HAP-1 (cell line): ENCODE results near the gene GPR180.
A peak's percentile ranks its signal among the peaks of the same experiment; 100 is the strongest.

ENCODE experiments used
- DNase-seq, 2 experiments: peaks; one replicate each; pipeline ENCODE4 v3.0.0-alpha.2; 2016 to 2020; ENCODE audit warnings: low spot score in 2 of 2
- H3K27me3 ChIP-seq: fragments of 250-450 bp; sonication (Bioruptor Pico); 2 replicates; pipeline ENCODE4 v1.5.1; 2020; ENCODE audit warnings: low read depth, mild to moderate bottlenecking, moderate library complexity
- H3K36me3 ChIP-seq: fragments of 250-450 bp; sonication (Bioruptor Pico); replicated peaks from 2 replicates; pipeline ENCODE4 v1.5.1; 2020; ENCODE audit warnings: mild to moderate bottlenecking
- H3K4me1 ChIP-seq: fragments of 250-450 bp; sonication (Bioruptor Pico); 2 replicates; pipeline ENCODE4 v1.5.1; 2020; ENCODE audit warnings: mild to moderate bottlenecking
- H3K4me3 ChIP-seq: fragments of 250-450 bp; sonication (Bioruptor Pico); 2 replicates; pipeline ENCODE4 v1.5.1; 2020; ENCODE audit warnings: mild to moderate bottlenecking, moderate library complexity
- H3K9me3 ChIP-seq: fragments of 250-450 bp; sonication (Bioruptor Pico); 2 replicates; pipeline ENCODE4 v1.5.1; 2020; ENCODE audit warnings: mild to moderate bottlenecking, moderate library complexity
- in situ Hi-C: fragments of 300-500 bp; cut with MboI; formaldehyde crosslinking; loops from 3 replicates; pipeline ENCODE4 v1.14.3; 2020; ENCODE audit warnings: low sequenced_read_pairs, inconsistent platforms, mixed read lengths

GPR180 gene

DNA sequence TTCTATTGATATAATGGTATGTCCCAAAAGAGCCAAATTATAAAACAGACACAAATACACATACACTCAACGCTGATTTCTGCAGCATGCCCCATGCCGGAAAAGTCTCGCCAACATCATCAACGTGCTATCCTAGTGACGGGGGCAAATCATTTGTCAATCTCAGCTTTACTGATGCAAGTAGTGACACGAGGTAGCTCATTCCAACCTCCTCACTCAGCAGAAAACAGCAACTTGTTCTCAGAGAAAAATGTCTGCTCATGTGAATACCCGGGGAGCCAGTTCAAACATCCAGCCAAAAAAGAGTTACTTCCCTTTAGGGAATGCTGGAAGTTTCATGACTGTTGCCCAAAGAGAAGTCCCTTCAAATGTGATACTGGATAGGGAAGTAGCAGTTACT lies 64.4 kb downstream of the GPR180 start:
- Histone ChIP-seq H3K4me3 (no peak overlapping the region), H3K27me3 (no peaks in the 10 kb centered on the region), H3K4me1 (peaks cover 9% of the 10 kb centered on the region), H3K36me3 (no peaks in the 10 kb centered on the region), H3K9me3 (no peaks in the 10 kb centered on the region)
- in situ Hi-C loops, result loop anchor here (10.0 kb wide), 1 partner anchor 509 kb away; no protein-coding TSS in a partner anchor
- no peak for DNase-seq

DNA sequence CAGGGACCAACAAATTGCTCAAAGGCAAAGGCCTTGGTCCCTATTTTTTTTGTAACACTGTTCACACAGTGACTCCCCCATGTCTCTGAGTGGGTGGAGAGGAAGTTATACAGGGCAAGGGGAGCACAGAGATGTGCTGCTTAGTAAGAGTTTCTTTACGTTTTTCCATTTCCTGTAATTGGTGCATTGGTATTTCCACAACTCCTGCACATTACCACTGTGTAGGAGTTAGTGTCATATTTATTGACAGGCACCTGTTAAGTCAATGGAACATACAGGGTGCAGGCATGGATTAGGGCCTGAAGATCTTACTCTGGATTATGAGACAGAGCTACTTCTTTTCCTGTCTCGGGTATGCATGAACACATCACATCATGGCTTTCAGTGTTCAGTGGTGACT lies 65.5 kb downstream of the GPR180 start:
- no peak overlapping the region for H3K4me3 ChIP-seq
- no peaks in the 10 kb centered on the region for H3K36me3 ChIP-seq
- no peak for DNase-seq
- in situ Hi-C loops, result loop anchor here (10.0 kb wide), 1 partner anchor 508 kb away; no protein-coding TSS in a partner anchor
- H3K27me3 ChIP-seq, result no peaks in the 10 kb centered on the region
- H3K9me3 ChIP-seq, result no peaks in the 10 kb centered on the region
- peaks cover 9% of the 10 kb centered on the region for H3K4me1 ChIP-seq

DNA sequence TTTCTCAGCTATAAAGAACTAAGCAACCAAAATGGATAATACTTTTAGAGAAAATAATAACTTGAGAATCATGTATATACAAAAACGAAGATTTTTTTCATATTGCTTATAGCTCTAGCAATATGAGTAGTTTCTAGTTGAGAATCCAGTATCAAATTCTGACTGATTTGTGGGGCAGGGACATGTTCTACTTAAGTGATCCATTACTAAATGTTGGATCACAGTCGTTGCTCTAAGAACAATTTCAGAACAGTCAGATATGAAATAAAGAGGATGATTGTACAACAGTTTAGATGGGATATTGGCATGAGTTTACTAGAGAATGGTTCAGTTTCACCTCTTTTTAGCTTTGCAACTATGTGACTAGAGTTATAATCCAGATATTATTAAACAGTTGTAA lies 70.7 kb downstream of the GPR180 start:
- H3K36me3 ChIP-seq, result no peaks in the 10 kb centered on the region
- H3K27me3 ChIP-seq, result no peaks in the 10 kb centered on the region
- DNase-seq, result no peak
- peaks cover 10% of the 10 kb centered on the region; the same call in 1 of the 2 replicates for H3K4me1 ChIP-seq
- H3K9me3 ChIP-seq, result no peaks in the 10 kb centered on the region
- H3K4me3 ChIP-seq, result no peak overlapping the region
- in situ Hi-C loops, result no loop called here

DNA sequence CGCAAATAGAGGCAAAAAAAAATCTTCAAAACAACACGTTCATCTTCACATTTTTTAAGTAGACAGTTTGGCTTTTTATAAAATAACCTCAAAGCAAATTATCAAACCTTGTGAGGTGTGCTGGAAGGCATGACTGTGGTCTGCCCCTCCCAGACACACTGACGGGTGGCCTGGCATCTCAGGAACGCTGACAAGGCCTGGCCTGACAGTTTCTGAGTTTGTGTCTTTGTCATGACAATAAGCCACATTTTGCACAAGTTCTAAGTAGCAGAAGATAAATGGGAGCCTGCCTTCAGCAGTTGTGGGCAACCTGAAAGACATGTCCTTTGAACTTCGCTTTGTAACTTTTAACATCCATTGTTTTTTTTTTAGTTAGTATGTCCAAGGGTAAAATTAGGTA lies 72.2 kb downstream of the GPR180 start:
- Histone ChIP-seq H3K36me3 (no peaks in the 10 kb centered on the region), H3K4me3 (no peak overlapping the region), H3K4me1 (peaks cover 10% of the 10 kb centered on the region; the same call in 1 of the 2 replicates), H3K27me3 (no peaks in the 10 kb centered on the region), H3K9me3 (no peaks in the 10 kb centered on the region)
- DNase-seq, result peak; percentile 8 to 39
- in situ Hi-C loops, result no loop called here

DNA sequence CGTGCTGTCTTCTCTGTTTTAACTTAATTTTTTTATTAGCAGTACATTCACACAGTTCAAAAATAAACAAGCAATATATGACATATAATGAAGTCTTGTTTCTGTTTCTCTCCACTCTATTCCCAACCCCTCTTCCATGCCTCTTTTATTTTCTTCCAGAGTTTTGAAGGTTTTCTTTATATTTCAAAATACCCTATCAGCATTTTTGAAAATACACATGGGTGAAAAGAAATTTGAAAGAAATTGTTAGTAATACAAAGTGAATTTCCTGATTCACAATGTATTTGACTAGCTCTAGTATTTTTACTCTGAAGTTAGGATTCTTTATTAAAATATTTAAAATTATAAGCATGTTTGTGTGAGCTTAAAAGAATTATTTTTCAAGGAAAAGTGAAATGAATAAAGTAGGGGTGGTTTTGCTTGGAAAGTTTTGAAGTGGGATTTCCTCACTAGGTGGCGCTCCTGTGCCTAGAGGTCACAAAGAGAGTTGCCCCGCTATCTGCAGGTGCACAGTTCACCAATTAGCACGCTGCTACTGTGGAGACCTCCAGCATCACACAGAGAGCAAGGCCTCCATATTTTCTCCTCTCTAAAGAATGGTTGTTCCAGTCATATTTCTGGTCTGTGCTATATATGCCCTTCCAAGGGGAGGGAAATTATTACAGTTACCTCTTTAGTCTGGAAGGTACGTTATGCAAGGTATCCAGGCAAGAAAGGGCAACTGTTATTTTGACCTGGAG lies 73.1 kb downstream of the GPR180 start:
- Histone ChIP-seq H3K27me3 (no peaks in the 10 kb centered on the region), H3K9me3 (no peaks in the 10 kb centered on the region), H3K36me3 (no peaks in the 10 kb centered on the region), H3K4me1 (peaks cover 10% of the 10 kb centered on the region; the same call in 1 of the 2 replicates), H3K4me3 (no peak overlapping the region)
- in situ Hi-C loops, result no loop called here
- peak; percentile 79 to 90 for DNase-seq

DNA sequence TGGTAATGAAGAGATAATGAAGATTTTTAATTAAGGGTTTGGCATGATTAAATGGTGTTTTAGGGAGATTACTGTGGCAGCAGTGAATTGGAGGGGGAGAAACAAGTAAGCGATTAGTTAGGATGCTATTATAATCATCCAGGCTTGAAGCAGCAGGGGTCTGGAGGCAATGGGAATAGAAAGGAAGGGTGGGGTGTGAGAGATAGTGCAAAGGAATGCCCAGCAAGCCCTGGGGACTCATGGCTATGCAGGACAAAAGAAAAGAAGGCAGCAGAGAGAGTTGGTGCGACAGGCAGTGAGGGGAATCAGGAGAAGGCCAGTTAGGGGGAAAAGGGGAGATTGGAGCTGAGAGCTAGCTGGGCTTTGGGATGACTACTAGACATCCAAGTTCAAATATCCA lies 76.1 kb downstream of the GPR180 start:
- H3K27me3 ChIP-seq, result no peaks in the 10 kb centered on the region
- H3K36me3 ChIP-seq, result no peaks in the 10 kb centered on the region
- H3K4me1 ChIP-seq, result peaks cover 10% of the 10 kb centered on the region; the same call in 1 of the 2 replicates
- DNase-seq, result no peak
- no peak overlapping the region for H3K4me3 ChIP-seq
- H3K9me3 ChIP-seq, result no peaks in the 10 kb centered on the region
- in situ Hi-C loops, result no loop called here

DNA sequence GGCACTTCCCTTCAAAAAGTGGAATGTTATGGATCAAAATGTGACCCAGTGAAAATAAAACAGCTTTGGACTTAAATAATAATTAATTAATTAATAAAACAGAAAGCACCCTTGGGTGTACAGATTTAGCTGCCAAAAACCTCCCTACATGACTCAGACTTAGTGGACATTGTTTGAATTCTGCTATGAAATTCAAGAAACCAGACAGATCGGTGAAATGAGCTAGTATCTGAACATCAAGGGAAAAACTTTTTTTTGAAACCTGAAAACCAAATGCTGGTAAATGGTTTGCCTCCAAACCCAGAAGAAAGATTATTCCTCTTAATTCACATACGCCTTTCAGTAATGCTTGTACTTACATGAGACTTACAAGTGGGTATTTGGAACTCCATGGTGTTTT lies 77.2 kb downstream of the GPR180 start:
- Histone ChIP-seq H3K9me3 (no peaks in the 10 kb centered on the region), H3K27me3 (no peaks in the 10 kb centered on the region), H3K36me3 (no peaks in the 10 kb centered on the region), H3K4me1 (peaks cover 9% of the 10 kb centered on the region; the same call in 1 of the 2 replicates), H3K4me3 (no peak overlapping the region)
- DNase-seq, result no peak
- in situ Hi-C loops, result no loop called here

DNA sequence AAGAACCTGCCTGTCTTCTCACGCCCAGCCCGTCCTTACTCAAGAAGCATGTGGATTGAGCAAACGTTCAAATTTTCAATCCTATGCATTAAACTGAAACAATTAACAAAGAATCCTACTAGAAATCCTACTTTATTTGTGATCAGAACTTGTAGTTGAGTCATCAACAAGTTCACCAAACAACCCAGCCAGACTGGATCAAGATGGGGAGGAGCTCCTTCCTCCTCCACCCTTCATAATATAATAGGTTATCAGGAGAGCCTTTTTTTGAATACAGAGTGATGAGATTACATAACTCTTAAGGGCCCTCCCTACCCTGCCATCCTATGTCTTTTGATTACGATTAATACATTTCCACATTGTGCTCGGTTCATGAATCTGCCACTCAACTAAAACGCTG lies 78.0 kb downstream of the GPR180 start:
- Histone ChIP-seq H3K4me3 (no peak overlapping the region), H3K9me3 (no peaks in the 10 kb centered on the region), H3K4me1 (peaks cover 2% of the 10 kb centered on the region; the same call in 1 of the 2 replicates), H3K27me3 (no peaks in the 10 kb centered on the region), H3K36me3 (no peaks in the 10 kb centered on the region)
- in situ Hi-C loops, result no loop called here
- DNase-seq, result no peak

DNA sequence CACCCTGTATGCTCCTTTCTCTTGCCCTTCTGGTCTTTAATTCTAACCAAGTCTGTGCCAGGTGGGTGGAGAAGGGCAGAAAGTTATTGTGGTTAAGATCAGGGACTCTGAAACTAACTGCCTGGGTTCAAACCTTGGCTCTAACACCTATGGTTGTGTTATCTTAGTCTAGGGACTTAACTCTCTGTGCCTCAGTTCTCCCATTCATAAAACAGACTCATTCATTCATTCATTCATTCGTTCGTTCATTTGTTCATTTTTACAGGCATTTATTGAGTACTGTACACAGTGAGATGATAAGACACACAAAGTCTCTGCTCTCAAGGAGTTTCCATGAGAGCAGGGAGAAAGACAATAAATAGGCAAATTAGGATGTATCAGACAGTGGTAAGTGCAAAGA lies 80.6 kb downstream of the GPR180 start:
- Histone ChIP-seq H3K36me3 (no peaks in the 10 kb centered on the region), H3K27me3 (no peaks in the 10 kb centered on the region), H3K9me3 (no peaks in the 10 kb centered on the region), H3K4me1 (no peaks in the 10 kb centered on the region), H3K4me3 (no peak overlapping the region)
- DNase-seq, result no peak
- in situ Hi-C loops, result no loop called here

DNA sequence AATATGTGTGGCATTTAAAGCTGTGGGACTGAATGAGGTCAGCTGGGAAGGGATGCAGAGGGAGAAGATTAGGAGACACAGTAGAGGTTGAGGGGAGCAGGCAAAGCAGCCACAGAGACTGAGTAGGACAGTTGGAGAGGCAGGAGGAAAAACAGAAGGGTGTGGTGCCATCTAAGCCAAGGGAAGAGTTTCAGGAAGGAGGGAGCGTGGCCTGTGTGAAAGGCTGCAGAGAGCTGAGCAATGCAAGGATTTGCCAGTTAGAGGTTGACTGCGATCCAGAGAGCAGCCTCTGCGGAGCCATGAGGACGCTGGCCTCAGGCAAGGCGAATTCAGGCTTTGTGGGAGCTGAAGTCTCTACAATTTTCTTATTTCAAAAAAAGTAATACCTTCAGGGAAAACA lies 81.8 kb downstream of the GPR180 start:
- in situ Hi-C loops, result no loop called here
- Histone ChIP-seq H3K27me3 (no peaks in the 10 kb centered on the region), H3K36me3 (no peaks in the 10 kb centered on the region), H3K4me1 (no peaks in the 10 kb centered on the region), H3K9me3 (no peaks in the 10 kb centered on the region), H3K4me3 (no peak overlapping the region)
- no peak for DNase-seq
